Heart left ventricle (tissue), 16 donors: ENCODE data around the gene SCAMP5. TPM values are rescaled to one million over a fixed set of nuclear protein-coding genes. Genes with fewer than 3 reads are reported as not detected.
A peak's percentile ranks its signal among the peaks of the same experiment; 100 is the strongest.

Experiments
- ATAC-seq, 4 donors: fragments of 200-7000 bp; cut with Tn5 transposase; one replicate each; pipeline ENCODE4 v1.9.1; 2020 to 2022; ENCODE audit warnings: moderate library complexity in 4 of 4, mild to moderate bottlenecking in 3 of 4, moderate number of reproducible peaks in 1 of 4
- DNase-seq, 5 donors: peaks; one replicate each; pipeline ENCODE4 v3.0.0-alpha.2; 2020
- H3K27ac ChIP-seq, 12 donors: fragments of 200-600 bp; sonication (generic) in 4 of 12; one replicate each; pipeline versions ENCODE4 v1.5.0 to v1.8.0; 2016 to 2022; ENCODE audit warnings: mild to moderate bottlenecking in 2 of 12
- H3K27me3 ChIP-seq, 9 donors: fragments of 200-600 bp; sonication (generic) in 2 of 9; one replicate each; pipeline versions ENCODE4 v1.5.1 to v1.8.0; 2016 to 2022; ENCODE audit warnings: mild to moderate bottlenecking in 3 of 9
- H3K36me3 ChIP-seq, 9 donors: fragments of 200-600 bp; sonication (generic) in 2 of 9; one replicate each; pipeline versions ENCODE4 v1.5.0 to v1.8.0; 2018 to 2022; ENCODE audit warnings: mild to moderate bottlenecking in 2 of 9
- H3K4me1 ChIP-seq, 12 donors: fragments of 200-600 bp; sonication (generic) in 4 of 12; one replicate each; pipeline versions ENCODE4 v1.5.0 to v1.8.0; 2016 to 2022; ENCODE audit warnings: mild to moderate bottlenecking in 3 of 12
- H3K4me3 ChIP-seq, 12 donors: fragments of 200-600 bp; sonication (generic) in 4 of 12; one replicate each; pipeline versions ENCODE4 v1.5.0 to v1.8.0; 2017 to 2022; ENCODE audit warnings: mild to moderate bottlenecking in 9 of 12, moderate library complexity in 4 of 12
- H3K9me3 ChIP-seq, 12 donors: fragments of 200-600 bp; sonication (generic) in 4 of 12; one replicate each; pipeline versions ENCODE4 v1.5.0 to v1.8.0; 2016 to 2022; ENCODE audit warnings: mild to moderate bottlenecking in 1 of 12
- CTCF ChIP-seq, 12 donors: fragments of 200-600 bp; sonication (generic) in 4 of 12; IDR thresholded peaks; one replicate each; pipeline versions ENCODE4 v1.5.0 to v1.8.0; 2018 to 2022; ENCODE audit warnings: antibody characterized with exemption in 12 of 12, mild to moderate bottlenecking in 5 of 12
- POLR2A ChIP-seq, 2 donors: fragments of 450-650 bp; IDR thresholded peaks; one replicate each; pipeline ENCODE4 v1.6.1; 2017; ENCODE audit warnings: antibody characterized with exemption in 2 of 2, mild to moderate bottlenecking in 2 of 2, moderate library complexity in 2 of 2
- WGBS, 4 donors: extraction: QIAGEN DNeasy Blood & Tissue Kit in 2 of 4; methylation state at CpG; one replicate each; pipeline versions ENCODE4 v1.1.5 to v1.1.7; 2013 to 2018; 5-methylcytosine and 5-hydroxymethylcytosine counted together
- intact Hi-C, 10 donors: fragments of 100-400 bp; cut with DNase I; formaldehyde crosslinking; loops; one replicate each; pipeline versions ENCODE4 v1.11.1 to v1.14.2; 2022
- polyA plus RNA-seq, 2 donors: library from polyadenylated mRNA; stranded (reverse); fragments of 200-250 nt; gene quantifications; one replicate each; pipeline ENCODE4 v1.2.3, GENCODE V29; 2013
- total RNA-seq, 9 donors: library from RNA; depleted of rRNA in 2 of 9; stranded (reverse); fragments of >200 nt in 2 of 9; fragmentation: NEBNext Ultra II Directional in 3 of 9; extraction: Animal tissue kit (Norgen Biotek cat#: 25700) in 3 of 9; gene quantifications; one replicate each; pipeline versions ENCODE4 v1.1.0 to v1.2.4, GENCODE V29; 2016 to 2023
- donor health status: ischemic (EF 13 %, LVEDD 7.1; RV severe dilation, severe dysfunction).
- donor health status: healthy with polysubstance abuse.
- donor health status: DM: no; HTN: yes; CAD: no.
- donor health status: DM: no; HTN: no; CAD: no.
- donor health status: ischemic (EF 25% LVEDD 6.9; RV normal size, moderate dysfunction).
- donor health status: ischemic (EF 25% LVEDD 5.7; RV mildly dilated, moderate dysfunction).
- donor health status: healthy.
- donor health status: DM: yes; HTN: yes; CAD: no.
- donor health status: ischemic (EF 35%, LVEDD 5.7; RV mildly dilated, moderate dysfunction).
- donor health status: nonischemic (EF 11% LVEDD 7.7; RV severe dilation, severe dysfunction).
- donor health status: DM: yes; HTN: yes; CAD: no.
- donor health status: PGD.
- donor health status: ischemic (EF 29% LVEDD 5.4; RV normal size, mild dysfunction).
- donor health status: nonischemic (EF 23%, LVEDD 6.1; RV moderate dilation, normal function).

The SCAMP5 gene
- total and polyA plus RNA-seq, 11 donors, result 0.91 to 7.4 (median 4.2) TPM

- ATAC-seq, result peak in 2 of 4 donors; percentile 8 to 17
- intact Hi-C loops, result no loop called here
- TF ChIP-seq CTCF (IDR thresholded peaks at IDR 0.05), result no peak
- no peak for TF ChIP-seq POLR2A (IDR thresholded peaks at IDR 0.05)
- Histone ChIP-seq H3K27me3 (peaks cover 0 to 18% (median 3%) of the 10 kb centered on the region in 9 donors), H3K27ac (peak overlapping the region in 1 of 12 donors; percentile 50), H3K4me1 (peaks cover 0 to 13% (median 8%) of the 10 kb centered on the region in 12 donors), H3K9me3 (no peaks in the 10 kb centered on the region), H3K4me3 (peak overlapping the region; percentile 47 to 87 (median 72)), H3K36me3 (no peaks in the 10 kb centered on the region)
- WGBS, 4 donors, result 8 to 17% (median 11%) methylated on average over 19 to 42 of the region's 42 CpGs
- peak in 3 of 5 donors; percentile 19 to 30 (median 23) for DNase-seq
Observed at GRCh38 chr15:74995779-74996765, 709 bp downstream of the SCAMP5 start.

DNA sequence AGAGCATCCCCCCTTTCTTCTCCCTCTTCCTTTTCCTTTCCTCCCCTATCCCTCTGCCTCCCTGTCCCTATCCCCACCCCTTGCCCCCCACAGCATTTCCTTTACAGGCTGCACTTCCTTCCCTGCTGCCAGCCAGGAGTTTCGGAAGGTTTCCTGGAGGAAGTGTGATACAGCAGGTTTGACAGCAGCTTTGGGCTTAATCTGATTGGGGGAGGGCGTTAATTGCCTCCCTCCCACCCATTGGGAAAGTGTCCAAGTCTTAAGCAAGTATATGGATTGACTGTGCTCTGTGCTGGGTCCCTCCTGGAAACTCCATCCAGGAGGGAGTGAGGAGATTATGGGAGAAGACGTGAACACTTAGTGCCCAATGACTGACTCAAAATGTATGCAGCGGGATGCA, 1.8 kb downstream of the SCAMP5 start:
- Histone ChIP-seq H3K27me3 (peaks cover 0 to 14% (median 3%) of the 10 kb centered on the region in 9 donors), H3K36me3 (no peaks in the 10 kb centered on the region), H3K9me3 (no peaks in the 10 kb centered on the region), H3K4me1 (peaks cover 0 to 13% (median 8%) of the 10 kb centered on the region in 12 donors), H3K4me3 (no peak overlapping the region), H3K27ac (no peak overlapping the region)
- intact Hi-C loops, result no loop called here
- 39 to 57% (median 50%) methylated on average over 4 of the region's 4 CpGs for WGBS, 4 donors
- no peak for TF ChIP-seq POLR2A (IDR thresholded peaks at IDR 0.05)
- no peak for TF ChIP-seq CTCF (IDR thresholded peaks at IDR 0.05)
- no peak for ATAC-seq
- DNase-seq, result no peak

DNA sequence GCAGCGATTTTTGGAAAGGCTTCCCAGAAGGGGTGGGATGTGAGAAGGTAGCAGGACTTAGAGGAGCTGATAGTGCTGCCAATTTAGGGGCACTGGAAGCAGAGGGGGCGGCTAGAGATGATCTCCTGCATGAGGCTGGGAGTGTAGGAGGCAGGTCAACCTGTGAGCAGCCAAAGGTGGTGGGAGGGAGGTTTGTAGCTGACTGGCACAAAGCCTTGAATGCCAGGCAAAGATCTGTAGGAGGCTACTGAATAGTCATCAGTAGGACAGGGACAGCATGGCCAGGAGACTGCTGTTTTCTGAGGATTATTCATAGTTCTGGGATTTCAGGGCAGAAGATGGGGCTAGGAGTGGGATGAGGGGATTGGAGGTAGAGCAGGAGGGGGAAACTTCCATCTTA, 2.2 kb downstream of the SCAMP5 start:
- Histone ChIP-seq H3K36me3 (no peaks in the 10 kb centered on the region), H3K4me3 (no peak overlapping the region), H3K9me3 (no peaks in the 10 kb centered on the region), H3K4me1 (peaks cover 0 to 13% (median 8%) of the 10 kb centered on the region in 12 donors), H3K27ac (no peak overlapping the region), H3K27me3 (peaks cover 0 to 14% (median 3%) of the 10 kb centered on the region in 9 donors)
- no peak for TF ChIP-seq CTCF (IDR thresholded peaks at IDR 0.05)
- no peak for TF ChIP-seq POLR2A (IDR thresholded peaks at IDR 0.05)
- ATAC-seq (no peak), DNase-seq (no peak)
- WGBS, 4 donors, result 68 to 87% (median 80%) methylated on average over 2 of the region's 2 CpGs
- intact Hi-C loops, result no loop called here

GRCh38 chr15:75001310-75001709, 5.9 kb downstream of the SCAMP5 start:
- H3K4me3 ChIP-seq, result no peak overlapping the region
- H3K27me3 ChIP-seq, result peaks cover 0 to 14% (median 0%) of the 10 kb centered on the region in 9 donors
- TF ChIP-seq POLR2A (IDR thresholded peaks at IDR 0.05) (no peak), CTCF (IDR thresholded peaks at IDR 0.05) (no peak)
- H3K27ac ChIP-seq, result no peak overlapping the region
- H3K36me3 ChIP-seq, result no peaks in the 10 kb centered on the region
- 83 to 89% (median 85%) methylated on average over 6 of the region's 6 CpGs for WGBS, 4 donors
- DNase-seq (no peak), ATAC-seq (no peak)
- H3K4me1 ChIP-seq, result peaks cover 0 to 3% (median under 1%) of the 10 kb centered on the region in 12 donors
- intact Hi-C loops, result no loop called here
- H3K9me3 ChIP-seq, result no peaks in the 10 kb centered on the region
